ENCODE measurements around the gene GLT8D2.
"Not testable (repeated sequence)": the region's sequence is repeated elsewhere in the genome, so short reads cannot be mapped to it uniquely, and the experiment has no call there.

- TF ChIP-seq, protein P1, sequence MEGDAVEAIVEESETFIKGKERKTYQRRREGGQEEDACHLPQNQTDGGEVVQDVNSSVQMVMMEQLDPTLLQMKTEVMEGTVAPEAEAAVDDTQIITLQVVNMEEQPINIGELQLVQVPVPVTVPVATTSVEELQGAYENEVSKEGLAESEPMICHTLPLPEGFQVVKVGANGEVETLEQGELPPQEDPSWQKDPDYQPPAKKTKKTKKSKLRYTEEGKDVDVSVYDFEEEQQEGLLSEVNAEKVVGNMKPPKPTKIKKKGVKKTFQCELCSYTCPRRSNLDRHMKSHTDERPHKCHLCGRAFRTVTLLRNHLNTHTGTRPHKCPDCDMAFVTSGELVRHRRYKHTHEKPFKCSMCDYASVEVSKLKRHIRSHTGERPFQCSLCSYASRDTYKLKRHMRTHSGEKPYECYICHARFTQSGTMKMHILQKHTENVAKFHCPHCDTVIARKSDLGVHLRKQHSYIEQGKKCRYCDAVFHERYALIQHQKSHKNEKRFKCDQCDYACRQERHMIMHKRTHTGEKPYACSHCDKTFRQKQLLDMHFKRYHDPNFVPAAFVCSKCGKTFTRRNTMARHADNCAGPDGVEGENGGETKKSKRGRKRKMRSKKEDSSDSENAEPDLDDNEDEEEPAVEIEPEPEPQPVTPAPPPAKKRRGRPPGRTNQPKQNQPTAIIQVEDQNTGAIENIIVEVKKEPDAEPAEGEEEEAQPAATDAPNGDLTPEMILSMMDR (IDR thresholded peaks at IDR 0.05) = not testable (repeated sequence)
- not testable (repeated sequence) for TF ChIP-seq POLR2A (IDR thresholded peaks at IDR 0.05)
Measured at GRCh38 chr12:104030596-104030995, 19.4 kb downstream of the GLT8D2 start.

All from esophagus squamous epithelium (tissue), 4 donors.